ENCODE measurements around the gene PTTG1IP.

The PTTG1IP gene

GRCh38 chr21:44903050-44903685 is 29.7 kb upstream of the PTTG1IP start:
- no peak overlapping the region for H3K4me3 ChIP-seq (ENCODE audit: low read depth, low read length)
- no peak for TF ChIP-seq CTCF (IDR thresholded peaks at IDR 0.05; ENCODE audit: borderline replicate concordance, insufficient read depth, low read depth, low read length)

GRCh38 chr21:44902268-44903049 is 29.0 kb upstream of the PTTG1IP start:
- no peak overlapping the region for H3K4me3 ChIP-seq (ENCODE audit: low read depth, low read length)
- no peak for TF ChIP-seq CTCF (IDR thresholded peaks at IDR 0.05; ENCODE audit: borderline replicate concordance, insufficient read depth, low read depth, low read length)

- no peak overlapping the region for H3K4me3 ChIP-seq (ENCODE audit: low read depth, low read length)
- TF ChIP-seq CTCF (IDR thresholded peaks at IDR 0.05; ENCODE audit: borderline replicate concordance, insufficient read depth, low read depth, low read length): no peak
Observed at GRCh38 chr21:44901391-44902074, 28.0 kb upstream of the PTTG1IP start.

GRCh38 chr21:44900559-44901251 is 27.2 kb upstream of the PTTG1IP start:
- no peak overlapping the region for H3K4me3 ChIP-seq (ENCODE audit: low read depth, low read length)
- no peak for TF ChIP-seq CTCF (IDR thresholded peaks at IDR 0.05; ENCODE audit: borderline replicate concordance, insufficient read depth, low read depth, low read length)

- TF ChIP-seq CTCF (IDR thresholded peaks at IDR 0.05; ENCODE audit: borderline replicate concordance, insufficient read depth, low read depth, low read length): no peak
Observed at GRCh38 chr21:44899768-44900558, 26.5 kb upstream of the PTTG1IP start.

More at GRCh38 chr21:44899768-44900558, 26.5 kb upstream of the PTTG1IP start:
- no peak overlapping the region for H3K4me3 ChIP-seq (ENCODE audit: low read depth, low read length)
